Sigmoid colon (tissue), 3 donors: ENCODE measurements around the gene HTRA3.

Experiments
- POLR2A ChIP-seq, 2 donors: fragments of 450-650 bp; IDR thresholded peaks; one replicate each; pipeline ENCODE4 v1.6.1; 2016; ENCODE audit warnings: antibody characterized with exemption in 2 of 2, mild to moderate bottlenecking in 2 of 2, moderate library complexity in 2 of 2
- TF ChIP-seq, protein P1 (sequence below), 4 experiments: fragments of 450-650 bp in 3 of 4; fragments of 200-600 bp in 1 of 4; IDR thresholded peaks; one replicate each; pipeline ENCODE4 v1.5.1; 2016 to 2019; ENCODE audit warnings: antibody characterized with exemption in 4 of 4, mild to moderate bottlenecking in 3 of 4, moderate library complexity in 2 of 4

DNA sequence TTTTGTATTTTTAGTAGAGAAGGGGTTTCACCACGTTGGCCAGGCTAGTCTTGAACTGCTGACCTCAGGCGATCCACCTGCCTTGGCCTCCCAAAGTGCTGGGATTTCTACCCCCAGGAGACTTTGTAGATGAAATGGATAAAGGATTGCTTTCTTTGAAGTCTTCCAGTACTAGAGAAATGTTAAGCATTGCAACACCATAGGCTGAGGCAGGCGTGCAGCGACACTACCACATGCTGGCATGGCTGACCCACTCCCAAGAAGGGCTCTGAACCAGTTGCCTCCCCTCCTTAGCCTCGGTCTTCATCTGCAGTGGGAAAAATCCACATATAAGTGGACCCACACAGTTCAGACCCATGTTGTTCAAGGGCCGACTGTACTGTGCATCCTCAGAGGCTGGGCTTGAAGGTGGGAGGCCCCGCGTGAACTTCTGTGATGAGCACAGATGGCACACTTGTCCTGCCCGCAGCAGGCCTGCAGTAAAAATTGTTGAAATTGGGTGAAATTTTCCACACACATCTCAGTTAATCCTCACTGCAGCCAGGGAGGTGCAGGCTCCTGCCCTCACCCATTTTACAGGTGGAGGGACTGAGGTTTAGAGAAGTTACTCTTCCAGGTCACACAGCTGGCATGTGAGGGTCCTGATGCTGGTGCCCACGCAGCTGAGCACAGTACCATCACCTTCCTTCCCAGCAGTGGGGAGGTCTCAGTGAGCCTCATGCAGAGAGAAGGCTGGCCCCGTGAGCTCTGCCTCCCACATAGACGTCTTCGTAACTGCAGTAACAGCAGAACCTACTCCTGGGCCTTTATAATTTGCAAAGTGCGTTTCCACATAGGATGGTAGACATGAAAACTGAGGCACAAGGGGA is 35.5 kb downstream of the HTRA3 start:
- TF ChIP-seq, protein P1, sequence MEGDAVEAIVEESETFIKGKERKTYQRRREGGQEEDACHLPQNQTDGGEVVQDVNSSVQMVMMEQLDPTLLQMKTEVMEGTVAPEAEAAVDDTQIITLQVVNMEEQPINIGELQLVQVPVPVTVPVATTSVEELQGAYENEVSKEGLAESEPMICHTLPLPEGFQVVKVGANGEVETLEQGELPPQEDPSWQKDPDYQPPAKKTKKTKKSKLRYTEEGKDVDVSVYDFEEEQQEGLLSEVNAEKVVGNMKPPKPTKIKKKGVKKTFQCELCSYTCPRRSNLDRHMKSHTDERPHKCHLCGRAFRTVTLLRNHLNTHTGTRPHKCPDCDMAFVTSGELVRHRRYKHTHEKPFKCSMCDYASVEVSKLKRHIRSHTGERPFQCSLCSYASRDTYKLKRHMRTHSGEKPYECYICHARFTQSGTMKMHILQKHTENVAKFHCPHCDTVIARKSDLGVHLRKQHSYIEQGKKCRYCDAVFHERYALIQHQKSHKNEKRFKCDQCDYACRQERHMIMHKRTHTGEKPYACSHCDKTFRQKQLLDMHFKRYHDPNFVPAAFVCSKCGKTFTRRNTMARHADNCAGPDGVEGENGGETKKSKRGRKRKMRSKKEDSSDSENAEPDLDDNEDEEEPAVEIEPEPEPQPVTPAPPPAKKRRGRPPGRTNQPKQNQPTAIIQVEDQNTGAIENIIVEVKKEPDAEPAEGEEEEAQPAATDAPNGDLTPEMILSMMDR (IDR thresholded peaks at IDR 0.05): no peak
- no peak for TF ChIP-seq POLR2A (IDR thresholded peaks at IDR 0.05)
